NCI-H128 (cell line): ENCODE data around the gene PTGES.

Experiments used
- DNase-seq: peaks from one replicate; lab custom pipeline; 2025; ENCODE audit not compliant: unreplicated experiment; lab: John Stamatoyannopoulos, UW

PTGES gene

DNA sequence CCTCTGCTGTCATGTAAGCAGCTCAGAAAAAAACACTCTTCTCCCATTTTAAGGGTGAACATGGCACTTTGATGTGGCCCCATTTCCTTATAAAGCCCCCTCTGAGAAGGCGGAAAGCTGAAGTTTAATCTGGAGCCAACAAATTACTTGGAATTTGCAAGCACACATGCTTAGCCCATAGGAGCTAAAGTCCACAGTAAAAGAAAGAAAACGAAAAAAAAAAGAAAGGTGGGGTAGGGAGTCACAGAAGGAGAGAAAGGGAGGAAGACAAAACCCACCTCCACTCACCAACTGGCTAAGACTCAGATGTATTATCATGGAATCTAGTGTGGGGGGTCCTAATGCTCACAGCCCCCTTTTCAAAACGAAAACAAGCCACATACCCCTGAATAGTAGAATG lies 57.0 kb downstream of the PTGES start:
- no peak for DNase-seq

DNA sequence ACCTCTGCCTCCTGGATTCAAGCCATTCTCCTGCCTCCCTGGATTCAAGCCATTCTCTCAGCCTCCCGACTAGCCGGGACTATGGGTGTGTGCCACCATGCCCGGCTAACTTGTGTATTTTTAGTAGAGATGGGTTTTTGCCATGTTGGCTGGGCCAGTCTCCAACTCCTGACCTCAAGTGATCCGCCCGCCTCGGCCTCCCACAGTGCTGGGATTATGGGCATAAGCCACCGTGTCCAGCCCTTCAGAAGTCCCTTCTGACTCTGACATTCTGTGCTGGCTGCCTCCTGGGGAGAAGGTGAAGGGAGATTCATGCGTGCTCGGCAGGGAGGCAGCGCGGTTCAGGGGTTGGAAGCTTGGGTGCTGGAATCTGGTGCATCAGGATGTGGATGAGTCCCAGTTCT lies 58.6 kb downstream of the PTGES start:
- DNase-seq = no peak

DNA sequence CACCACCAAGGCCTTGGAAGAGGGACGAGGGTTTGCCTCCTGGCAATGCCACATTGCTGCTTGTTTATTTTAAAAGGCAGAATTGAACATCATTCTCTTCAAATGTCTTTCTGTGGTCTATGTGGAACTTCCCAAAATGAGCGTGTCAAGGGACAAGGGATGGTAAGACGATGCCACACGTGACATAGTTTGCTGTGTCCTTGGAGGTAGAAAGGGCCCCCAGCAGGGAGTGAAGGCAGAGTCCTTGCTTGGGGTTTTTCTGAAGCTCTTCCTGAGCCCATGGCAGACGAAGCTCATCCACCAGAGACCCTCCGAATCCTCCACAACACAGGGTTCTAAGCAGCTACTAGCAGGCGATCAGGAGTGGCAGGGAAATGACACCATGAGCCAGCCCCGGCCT lies 59.1 kb downstream of the PTGES start:
- DNase-seq = no peak

DNA sequence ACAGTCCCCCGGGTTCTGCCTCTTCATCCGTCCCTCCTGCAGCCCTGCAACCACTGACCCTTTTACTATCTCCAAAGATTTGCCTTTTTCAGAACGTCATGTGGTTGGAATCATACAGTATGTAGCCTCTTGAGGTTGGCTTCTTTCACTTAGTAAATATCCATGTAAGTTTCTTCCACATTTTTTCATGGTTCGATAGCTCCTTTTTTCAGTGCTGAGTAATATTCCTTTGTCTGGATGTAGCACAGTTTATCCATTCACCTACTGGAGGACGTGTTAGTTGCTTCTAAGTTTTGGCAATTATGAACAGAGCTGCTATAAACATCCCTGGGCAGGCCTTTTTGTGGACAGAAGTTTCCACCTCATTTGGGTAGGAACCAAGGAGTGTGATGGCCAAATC lies 60.3 kb downstream of the PTGES start:
- no peak for DNase-seq
